ENCODE results near the gene MED14. TPM values are rescaled to one million over a fixed set of nuclear protein-coding genes. Genes with fewer than 3 reads are reported as not detected.
A peak's percentile ranks its signal among the peaks of the same experiment; 100 is the strongest.

MED14 gene
- total RNA-seq, 1 donor from 2014 or later: 23.9 TPM

DNA sequence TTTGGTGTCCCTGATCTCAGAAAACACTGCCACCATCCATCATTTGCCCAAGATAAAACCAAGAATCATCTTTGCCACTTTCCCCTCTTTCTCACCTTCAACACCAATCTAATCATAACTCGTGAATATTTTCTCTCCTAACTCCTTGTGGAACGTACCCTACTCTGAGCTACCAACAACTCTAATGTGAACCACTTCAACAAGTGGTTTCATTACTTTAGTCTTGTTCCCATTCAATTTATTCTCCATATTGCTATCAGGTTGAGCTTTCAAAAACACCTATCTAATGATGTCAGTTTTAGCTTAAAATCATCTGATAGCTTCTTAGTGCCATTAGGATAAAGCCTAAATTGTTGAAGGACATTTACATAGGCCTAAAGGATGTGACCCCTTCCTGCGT lies 48.2 kb downstream of the MED14 start:
- DNase-seq (no peak), ATAC-seq (ENCODE audit: poor library complexity) (no peak)
- intact Hi-C loops (cut with DNase I): no loop called here

DNA sequence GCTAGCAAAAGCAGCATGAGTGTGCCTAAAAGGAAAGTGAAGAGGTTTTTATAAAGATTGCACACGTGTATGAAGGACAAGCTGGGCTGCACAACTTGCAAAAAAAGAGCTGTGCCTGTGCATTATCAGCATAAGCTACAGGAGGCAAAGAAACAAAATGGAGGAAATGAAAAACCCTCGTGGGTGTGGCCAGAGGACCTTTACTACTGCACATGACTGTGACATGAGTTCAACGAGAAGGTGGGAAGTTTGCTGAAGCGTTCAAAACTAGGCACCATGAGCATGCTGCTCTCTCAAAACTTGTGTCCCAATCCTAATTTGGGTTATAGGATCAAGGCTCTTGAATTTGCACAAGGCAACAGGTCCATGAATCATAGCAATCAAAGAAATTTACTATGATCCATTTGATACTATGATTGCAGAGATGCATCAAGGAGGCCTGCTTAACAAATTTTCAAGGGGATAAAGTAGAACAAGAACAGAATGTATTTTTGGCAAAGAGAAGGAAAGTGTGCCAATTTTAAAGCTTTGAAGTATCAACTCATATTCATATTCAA lies 49.9 kb downstream of the MED14 start:
- DNase-seq: no peak
- ATAC-seq (ENCODE audit: poor library complexity): no peak
- intact Hi-C loops (cut with DNase I): no loop called here

DNA sequence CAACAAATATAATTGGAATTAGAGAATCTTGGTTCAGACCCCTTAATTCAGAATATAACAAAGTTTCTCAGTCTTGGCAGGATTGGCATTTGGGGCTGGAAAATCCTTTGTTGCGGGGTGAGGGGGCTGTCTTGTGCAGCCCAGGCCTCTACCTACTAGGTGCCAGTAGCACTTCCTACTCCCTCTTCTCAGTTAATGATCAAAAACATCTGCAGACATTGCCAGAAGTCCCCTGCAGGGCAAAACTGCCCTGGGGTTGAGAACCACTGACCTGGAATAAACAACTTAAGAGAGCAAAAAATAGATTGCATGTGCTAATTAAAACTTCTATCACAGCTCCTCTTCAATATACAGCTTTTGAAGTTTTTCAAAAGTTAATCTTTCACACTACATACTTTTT lies 51.2 kb downstream of the MED14 start:
- DNase-seq: no peak
- intact Hi-C loops (cut with DNase I): no loop called here
- ATAC-seq (ENCODE audit: poor library complexity): no peak

DNA sequence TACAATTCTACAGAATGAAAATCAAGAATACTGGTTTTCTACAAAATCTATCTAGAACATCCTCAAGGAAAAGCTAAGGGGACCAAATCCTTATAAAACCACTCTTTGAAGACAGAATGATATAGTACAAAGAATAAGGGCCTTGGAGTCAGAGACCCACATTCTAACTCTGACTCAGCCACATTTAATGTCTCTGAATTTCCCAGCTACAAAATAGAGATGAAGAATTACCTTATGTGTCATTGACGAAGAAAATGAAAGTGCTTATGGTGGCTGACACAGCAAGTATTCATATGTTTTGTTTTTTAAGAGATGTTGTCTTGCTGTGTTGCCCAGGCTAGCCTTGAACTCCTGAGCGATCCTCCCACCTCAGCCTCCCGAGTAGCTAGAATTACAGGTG lies 52.1 kb downstream of the MED14 start:
- intact Hi-C loops (cut with DNase I): no loop called here
- ATAC-seq (ENCODE audit: poor library complexity): no peak

DNA sequence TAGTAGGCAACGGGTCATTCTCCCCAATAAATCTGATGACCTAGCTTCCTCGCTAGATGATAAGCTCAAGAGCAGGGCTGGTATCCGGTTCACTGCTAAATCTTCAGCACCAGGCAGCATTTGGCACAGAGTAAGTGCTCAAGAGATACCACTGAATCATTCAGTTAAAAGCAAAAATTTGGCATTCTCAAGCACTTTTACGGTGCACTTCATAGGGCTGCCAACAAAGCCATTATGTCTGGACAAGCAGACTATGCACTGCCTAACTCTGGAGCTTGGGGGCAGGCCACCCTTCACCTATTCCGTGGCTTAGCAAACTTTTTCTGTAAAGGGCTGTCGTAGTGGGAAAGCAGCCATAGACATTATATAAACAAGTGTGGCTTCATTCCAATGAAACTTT lies 64.2 kb downstream of the MED14 start:
- DNase-seq: no peak
- peak; percentile 66 for ATAC-seq (ENCODE audit: poor library complexity)
- intact Hi-C loops (cut with DNase I): no loop called here

More for the DNA sequence above, 52.1 kb downstream of the MED14 start:
- no peak for DNase-seq

DNA sequence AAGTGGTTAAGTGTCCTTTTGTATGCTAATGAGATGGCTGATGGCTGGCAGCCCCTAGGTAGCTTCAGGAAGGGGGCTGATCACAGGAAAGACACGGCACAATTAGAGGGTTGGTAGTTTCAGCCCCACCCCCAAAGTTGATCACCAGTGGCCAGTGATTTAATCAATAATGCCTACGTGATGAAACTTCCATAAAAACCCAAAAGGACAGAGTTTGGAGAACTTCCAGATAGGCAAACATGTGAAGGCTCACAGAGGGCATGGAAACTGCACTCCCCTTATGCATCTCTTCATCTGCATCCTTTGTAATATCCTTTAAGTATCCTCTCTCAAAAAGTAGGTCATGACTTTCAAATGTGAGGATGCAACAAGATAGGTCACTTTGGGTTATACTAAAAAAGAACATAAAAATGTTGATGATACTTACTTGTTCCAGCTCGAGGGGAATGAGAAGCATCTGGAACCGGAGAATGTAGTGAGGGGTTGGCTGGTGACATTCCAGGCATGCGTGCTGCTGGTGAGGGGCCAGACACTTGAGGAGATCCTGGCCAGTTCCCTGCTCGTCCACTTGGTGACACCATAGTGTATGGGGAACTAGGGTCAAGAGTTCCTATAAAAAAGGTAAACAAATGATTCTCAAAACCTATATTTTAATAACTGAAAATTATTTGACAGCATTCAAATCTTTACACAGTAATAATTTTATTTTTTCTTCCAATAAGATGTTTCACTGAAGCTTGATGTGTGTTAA lies 71.3 kb downstream of the MED14 start:
- ATAC-seq (ENCODE audit: poor library complexity): no peak
- intact Hi-C loops (cut with DNase I): no loop called here
- no peak for DNase-seq

DNA sequence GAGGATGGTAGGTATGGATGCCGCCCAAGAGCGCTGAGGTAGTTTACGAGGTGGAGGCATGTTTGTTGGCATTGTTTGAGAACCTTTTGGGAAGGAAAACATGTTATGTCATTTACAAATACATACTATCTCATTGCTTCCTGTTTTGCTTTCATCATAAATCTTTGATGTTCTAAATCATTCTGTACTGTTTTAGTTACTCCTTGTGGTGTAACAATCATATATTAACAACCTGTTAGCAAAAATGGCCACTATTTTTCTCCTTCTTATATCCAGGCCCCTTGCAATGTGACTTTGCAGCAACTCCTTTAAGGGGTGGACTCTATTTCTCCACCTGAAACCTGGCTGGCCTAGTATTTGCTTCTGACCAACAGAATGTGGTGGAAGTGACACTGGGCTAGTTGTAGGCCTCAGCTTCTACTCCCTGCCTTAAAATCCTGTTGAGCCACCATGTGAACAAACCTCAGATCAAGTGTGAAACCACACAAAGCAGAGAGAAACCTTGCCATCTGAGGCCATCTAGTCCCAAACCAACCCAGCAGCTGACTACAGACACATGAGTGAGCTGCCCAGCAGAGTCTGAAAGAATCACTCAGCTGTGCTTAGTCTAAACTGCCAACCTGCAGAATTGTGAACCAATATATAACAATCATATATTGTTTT lies 72.1 kb downstream of the MED14 start:
- intact Hi-C loops (cut with DNase I): no loop called here
- DNase-seq (no peak), ATAC-seq (ENCODE audit: poor library complexity) (no peak)

DNA sequence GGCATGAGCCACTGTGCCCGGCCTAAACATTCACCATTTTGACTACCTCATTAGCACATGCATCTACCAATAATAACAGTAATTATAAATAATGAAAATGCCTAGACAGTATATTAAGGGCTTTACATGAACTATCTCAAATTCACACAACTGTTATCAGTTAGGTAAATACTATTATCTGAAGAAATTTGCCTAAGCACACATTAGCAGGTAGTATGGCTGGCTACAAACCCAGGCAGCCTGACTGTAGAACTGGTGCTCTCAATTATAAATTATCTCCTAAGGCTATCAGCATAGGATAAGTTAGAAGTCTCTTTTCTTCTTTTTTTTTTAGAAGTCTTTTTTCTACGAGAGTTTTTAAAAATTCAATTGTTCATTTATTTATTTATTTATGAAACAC lies 73.9 kb downstream of the MED14 start:
- DNase-seq: no peak
- no peak for ATAC-seq (ENCODE audit: poor library complexity)
- intact Hi-C loops (cut with DNase I): no loop called here

DNA sequence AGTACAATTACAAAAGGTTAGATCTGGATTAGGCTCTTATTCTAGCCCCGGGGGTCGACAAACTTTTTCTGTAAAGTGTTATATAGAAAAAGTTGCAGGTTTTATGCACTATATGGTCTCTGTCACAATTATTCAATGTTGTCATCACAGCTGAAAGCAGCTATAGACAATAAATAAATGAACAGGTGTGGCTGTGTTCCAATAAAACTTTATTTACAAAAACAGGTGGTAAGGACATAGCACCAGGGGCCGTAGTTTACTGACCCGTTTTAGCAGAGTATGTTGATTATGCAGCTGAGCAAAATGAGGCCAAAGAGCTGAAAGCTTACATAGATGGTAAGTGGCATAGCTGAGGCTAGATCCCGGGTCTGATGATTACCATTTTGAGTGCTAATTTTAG lies 75.0 kb downstream of the MED14 start:
- intact Hi-C loops (cut with DNase I): no loop called here
- DNase-seq (no peak), ATAC-seq (ENCODE audit: poor library complexity) (no peak)

DNA sequence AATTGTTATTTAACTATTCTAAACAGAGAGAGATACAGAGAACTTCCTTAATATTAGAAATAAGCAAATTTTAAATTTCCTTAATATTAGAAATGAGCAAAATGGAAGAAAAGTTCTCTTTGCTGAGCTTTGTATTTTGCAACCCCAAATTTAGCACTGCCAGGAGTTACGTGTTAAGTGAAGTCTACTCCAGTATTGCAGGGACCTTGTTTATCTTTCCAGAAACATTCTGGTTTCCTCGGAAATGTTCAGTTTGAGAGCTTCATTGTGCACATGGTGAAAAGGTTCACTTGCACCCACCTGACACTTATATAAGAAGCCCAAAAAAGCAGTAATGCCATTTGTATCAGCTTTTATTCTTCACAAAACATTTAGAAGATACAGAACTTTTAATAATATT lies 81.8 kb downstream of the MED14 start:
- intact Hi-C loops (cut with DNase I): loop anchor here (5.0 kb wide), 1 partner anchor 139 kb away; no protein-coding TSS in a partner anchor
- ATAC-seq (ENCODE audit: poor library complexity) (no peak), DNase-seq (no peak)

DNA sequence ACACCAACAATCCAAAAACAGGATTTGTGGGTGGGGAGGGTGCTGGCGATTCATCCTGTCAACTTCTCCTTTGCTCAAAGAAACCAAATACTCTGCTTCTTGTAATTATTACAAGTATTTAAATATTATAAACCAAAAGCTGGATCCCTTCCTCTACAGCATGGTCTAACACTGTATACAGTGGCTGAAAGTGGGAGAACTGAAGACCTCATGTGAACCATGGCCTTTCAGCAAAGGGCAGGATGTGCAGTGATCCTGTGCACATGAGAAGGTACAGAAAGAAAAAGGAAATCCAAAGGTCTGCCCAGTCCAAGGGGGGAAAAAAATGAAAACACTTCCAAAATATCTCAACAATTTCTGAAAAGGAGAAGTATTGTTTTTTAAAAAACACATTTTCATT lies 82.7 kb downstream of the MED14 start:
- DNase-seq (no peak), ATAC-seq (ENCODE audit: poor library complexity) (no peak)
- intact Hi-C loops (cut with DNase I): loop anchor here (5.0 kb wide), 1 partner anchor 140 kb away; no protein-coding TSS in a partner anchor

DNA sequence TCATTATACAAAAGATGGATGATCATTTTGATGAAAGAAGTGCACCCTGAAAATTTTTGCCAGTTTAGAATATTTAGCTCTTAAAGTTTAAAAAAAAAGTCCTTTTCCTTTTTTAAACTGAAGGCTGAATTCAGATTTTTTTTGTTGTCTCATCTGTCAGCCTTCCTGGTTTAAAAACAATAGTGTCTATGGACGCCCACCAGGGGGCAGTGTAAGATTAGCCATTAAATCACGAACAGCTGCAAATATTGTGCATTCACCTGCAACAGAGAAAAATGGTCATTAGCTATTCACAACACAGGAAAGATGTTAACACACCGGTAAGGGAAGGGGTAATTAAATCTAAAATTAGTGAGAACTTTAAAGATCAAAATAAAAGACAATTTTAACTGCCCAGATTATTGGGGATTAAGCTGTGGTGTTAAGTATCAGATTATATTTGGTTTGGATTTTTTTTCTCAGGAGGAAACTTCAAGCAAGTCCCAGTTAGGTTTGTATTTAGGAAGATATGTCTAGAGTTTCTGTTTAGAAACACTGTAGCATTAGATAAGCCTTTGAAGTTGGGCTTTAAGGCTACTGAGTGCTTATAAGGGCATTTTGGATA lies 83.6 kb downstream of the MED14 start:
- DNase-seq (peak; percentile 42), ATAC-seq (ENCODE audit: poor library complexity) (no peak)
- intact Hi-C loops (cut with DNase I): loop anchor here (5.0 kb wide), 1 partner anchor 141 kb away; no protein-coding TSS in a partner anchor

DNA sequence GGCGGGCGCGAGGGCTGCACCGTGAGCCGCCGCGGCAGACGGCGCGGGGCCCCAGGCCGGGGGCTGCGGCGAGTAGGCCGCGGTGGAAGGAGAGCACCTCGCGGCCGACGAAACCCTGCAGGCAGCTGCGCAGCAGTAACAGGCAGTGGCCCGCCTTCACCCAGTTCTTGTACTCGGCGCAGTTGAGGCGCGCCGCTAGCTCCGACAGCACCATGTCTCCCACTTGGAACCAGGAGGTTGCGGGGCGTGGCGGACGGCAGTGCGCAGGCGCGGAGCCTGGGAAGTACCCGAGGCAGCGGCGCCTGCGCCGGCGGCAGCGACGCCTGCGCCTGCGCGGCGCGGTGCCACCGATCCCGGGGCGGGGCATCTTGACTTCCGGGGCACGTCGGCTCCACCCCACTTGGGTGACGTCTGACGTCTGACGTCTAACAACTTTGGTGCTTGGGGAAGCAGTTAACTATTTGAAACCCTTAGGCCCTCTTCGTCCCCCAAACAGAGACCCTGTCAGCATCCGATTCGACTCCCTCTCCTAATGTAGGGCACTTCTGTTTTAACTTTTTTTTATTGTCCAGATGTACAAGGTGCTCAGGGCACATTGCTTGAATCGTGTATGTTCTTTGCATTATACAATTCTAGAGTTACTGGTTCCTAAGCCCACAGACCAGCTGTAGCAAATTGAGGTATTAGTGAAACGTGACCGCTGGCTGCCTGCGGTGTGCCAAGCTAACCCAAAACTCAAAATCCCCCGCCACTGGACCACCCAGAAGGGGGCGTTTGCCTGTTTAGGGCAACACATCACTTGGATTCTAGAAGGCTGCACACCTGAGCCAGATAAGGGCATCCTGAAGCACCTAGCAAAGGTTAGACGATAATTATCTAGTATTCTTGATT lies 87.8 kb downstream of the MED14 start, which contains the start of gene CXorf38:
Gene CXorf38, minus strand, starts transcription at position 255 of the 891 bp plus-strand sequence. Its CDS starts 41 bp downstream, at position 214.
- intact Hi-C loops (cut with DNase I): no loop called here
- ATAC-seq (ENCODE audit: poor library complexity): peak; percentile 94

DNA sequence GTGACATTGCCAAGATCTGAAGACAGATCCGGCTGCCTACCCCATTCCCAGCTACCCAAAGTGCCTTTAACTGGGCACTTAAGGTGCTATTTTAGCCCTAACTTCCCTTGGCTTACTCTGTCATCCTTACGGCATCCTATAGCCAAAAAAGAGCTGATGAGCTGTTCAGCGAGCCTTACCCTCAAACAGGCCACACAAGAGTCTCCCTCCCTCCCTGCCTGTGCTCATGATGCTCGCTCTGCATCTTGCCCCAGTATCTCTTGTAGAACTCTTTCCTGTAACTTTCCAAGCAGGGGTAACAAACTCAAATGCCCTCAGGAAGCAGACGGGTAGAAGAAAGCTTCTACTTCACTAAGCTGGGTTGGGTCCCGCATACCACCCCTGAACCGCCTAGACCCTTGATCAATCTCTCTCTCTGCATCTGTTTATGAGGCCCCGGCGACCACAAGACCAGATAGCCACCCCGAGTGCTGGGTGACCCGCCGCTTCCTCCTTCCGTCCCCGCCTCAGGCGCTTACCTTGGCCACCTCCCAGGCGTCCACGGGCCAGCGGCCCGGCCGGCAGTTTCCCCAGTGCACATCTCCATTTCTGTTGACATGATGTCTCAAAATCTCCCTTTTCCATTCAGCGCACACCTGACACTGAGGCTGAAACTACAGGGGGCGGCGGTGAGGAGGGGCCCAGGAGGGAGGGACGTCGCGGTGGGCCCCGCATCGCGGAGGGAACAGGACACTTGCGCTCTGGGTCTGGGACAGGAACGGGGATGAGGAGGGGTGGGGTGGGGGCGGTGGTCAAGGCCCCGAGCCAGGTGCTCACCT lies 88.6 kb downstream of the MED14 start:
- peak; percentile 59 for ATAC-seq (ENCODE audit: poor library complexity)
- peak; percentile 56 for DNase-seq
- intact Hi-C loops (cut with DNase I): no loop called here

More for the DNA sequence above, 87.8 kb downstream of the MED14 start, which contains the start of gene CXorf38:
- DNase-seq: peak; percentile 94

DNA sequence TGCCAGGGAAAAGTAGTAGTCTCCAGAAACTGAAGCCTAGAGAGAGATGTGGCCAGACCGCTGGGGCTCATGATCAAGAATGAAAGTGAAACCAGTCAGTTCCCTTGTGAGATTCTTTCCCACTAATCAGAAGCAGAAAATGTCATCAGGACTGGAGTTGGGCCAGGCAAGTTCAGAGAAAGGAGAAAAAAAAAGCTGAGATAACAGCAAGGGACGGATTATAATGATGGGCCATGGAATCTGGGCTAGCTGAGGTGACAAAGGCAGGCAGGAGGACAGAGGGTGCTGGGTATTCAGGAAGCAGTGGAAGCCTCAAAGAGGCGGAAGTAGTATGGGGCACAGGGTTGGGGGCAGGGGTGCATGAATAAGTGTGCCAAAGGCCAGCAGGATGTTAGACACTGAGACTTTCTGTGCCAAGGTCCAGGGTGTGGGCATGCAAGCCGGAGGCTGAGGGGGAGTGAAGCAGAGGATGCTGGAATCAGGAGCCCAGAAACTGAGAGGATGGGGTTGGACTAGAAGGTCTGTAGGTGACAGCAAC lies 90.5 kb downstream of the MED14 start:
- ATAC-seq (ENCODE audit: poor library complexity) (peak; percentile 46), DNase-seq (peak; percentile 47)
- intact Hi-C loops (cut with DNase I): no loop called here

DNA sequence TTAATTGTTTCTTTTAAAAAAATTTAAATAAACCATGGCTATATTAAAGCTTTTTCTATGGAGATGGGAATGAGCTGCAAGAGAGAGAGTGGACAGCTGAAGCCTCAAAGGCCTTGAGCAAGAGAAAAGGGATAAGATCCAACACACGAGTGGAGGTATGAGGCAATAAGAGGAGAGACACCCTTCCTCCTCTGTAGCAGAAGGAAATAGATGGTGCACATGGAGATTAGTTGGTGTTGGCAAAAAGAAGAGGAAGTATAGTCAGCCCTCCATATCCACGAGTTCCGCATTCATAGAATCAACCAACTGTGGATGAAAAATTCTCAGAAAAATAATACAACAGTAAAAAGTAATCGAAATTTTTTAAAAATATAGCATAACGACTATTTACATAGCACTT lies 91.2 kb downstream of the MED14 start:
- intact Hi-C loops (cut with DNase I): no loop called here
- DNase-seq (no peak), ATAC-seq (ENCODE audit: poor library complexity) (peak; percentile 1)

DNA sequence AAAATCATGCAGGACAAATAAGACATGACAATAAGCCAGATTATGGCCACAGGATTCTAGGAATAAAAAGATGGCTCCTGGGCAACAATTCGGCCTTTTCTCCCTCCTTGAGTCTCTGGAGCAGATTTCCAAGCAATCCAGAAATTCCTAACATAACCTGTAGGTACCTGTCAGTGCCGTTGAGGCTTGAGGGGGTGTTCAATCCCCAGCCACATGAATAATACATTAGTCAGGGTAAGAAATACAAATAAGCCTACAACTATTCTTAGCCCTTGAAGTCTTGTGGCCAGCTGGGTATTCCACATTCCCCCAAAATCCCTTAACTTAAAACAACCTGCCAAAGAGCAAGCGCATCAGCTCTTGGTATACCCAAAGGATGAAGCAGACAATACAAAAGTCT lies 97.7 kb downstream of the MED14 start:
- no peak for ATAC-seq (ENCODE audit: poor library complexity)
- no peak for DNase-seq
- intact Hi-C loops (cut with DNase I): no loop called here
